ENCODE results near the gene TRAK1. TPM values are rescaled to one million over a fixed set of nuclear protein-coding genes. Genes with fewer than 3 reads are reported as not detected.
A peak's percentile ranks its signal among the peaks of the same experiment; 100 is the strongest.

TRAK1 gene
- total and polyA plus RNA-seq, 7 experiments from 2014 or later: 4.8 to 30.4 (median 13.9) TPM

- ATAC-seq: no peak
- Histone ChIP-seq H3K4me1 (ENCODE audit: control insufficient read depth in 2 of 2, insufficient read depth in 2 of 2, low read length in 2 of 2) (no peaks in the 10 kb centered on the region), H3K27ac (ENCODE audit: low read depth, low read length) (no peak overlapping the region), H3K27me3 (ENCODE audit: control insufficient read depth in 2 of 2, insufficient read depth in 2 of 2, low read length in 2 of 2) (no peaks in the 10 kb centered on the region), H3K36me3 (ENCODE audit: control insufficient read depth in 2 of 3, insufficient read depth in 3 of 3, low read length in 3 of 3) (no peaks in the 10 kb centered on the region), H3K9me3 (ENCODE audit: control insufficient read depth in 2 of 3, low read length in 3 of 3) (no peaks in the 10 kb centered on the region), H3K4me3 (ENCODE audit: low read length) (no peak overlapping the region)
- Mint-ChIP-seq H3K27me3 (no peaks in the 10 kb centered on the region), H3K4me1 (peaks cover 6 to 32% (median 24%) of the 10 kb centered on the region in 7 donors), H3K9me3 (no peaks in the 10 kb centered on the region), H3K27ac (peak overlapping the region in 1 of 9 donors; percentile 39), H3K4me3 (no peak overlapping the region), H3K36me3 (peaks cover 0 to 20% (median 1%) of the 10 kb centered on the region in 5 donors)
- no peak for DNase-seq
- ChIA-PET CTCF (no interaction called here), POLR2A (no interaction called here)
- intact Hi-C loops (cut with micrococcal nuclease): no loop called here
Measured at GRCh38 chr3:42149532-42149931, 58.4 kb downstream of the TRAK1 start.

GRCh38 chr3:42149975-42150374, 58.8 kb downstream of the TRAK1 start:
- Mint-ChIP-seq H3K27me3 (no peaks in the 10 kb centered on the region), H3K4me3 (no peak overlapping the region), H3K4me1 (peaks cover 6 to 36% (median 24%) of the 10 kb centered on the region in 7 donors), H3K36me3 (peaks cover 0 to 23% (median 2%) of the 10 kb centered on the region in 5 donors), H3K27ac (peak overlapping the region in 1 of 9 donors; percentile 39), H3K9me3 (no peaks in the 10 kb centered on the region)
- H3K4me3 ChIP-seq (ENCODE audit: low read length): no peak overlapping the region
- ATAC-seq (no peak), DNase-seq (no peak)
- no peak overlapping the region for H3K27ac ChIP-seq (ENCODE audit: low read depth, low read length)
- ChIA-PET POLR2A (no interaction called here), CTCF (no interaction called here)
- no peaks in the 10 kb centered on the region for H3K36me3 ChIP-seq (ENCODE audit: control insufficient read depth in 2 of 3, insufficient read depth in 3 of 3, low read length in 3 of 3)
- intact Hi-C loops (cut with micrococcal nuclease): no loop called here
- H3K9me3 ChIP-seq (ENCODE audit: control insufficient read depth in 2 of 3, low read length in 3 of 3): no peaks in the 10 kb centered on the region
- H3K4me1 ChIP-seq (ENCODE audit: control insufficient read depth in 2 of 2, insufficient read depth in 2 of 2, low read length in 2 of 2): no peaks in the 10 kb centered on the region
- H3K27me3 ChIP-seq (ENCODE audit: control insufficient read depth in 2 of 2, insufficient read depth in 2 of 2, low read length in 2 of 2): no peaks in the 10 kb centered on the region

DNA sequence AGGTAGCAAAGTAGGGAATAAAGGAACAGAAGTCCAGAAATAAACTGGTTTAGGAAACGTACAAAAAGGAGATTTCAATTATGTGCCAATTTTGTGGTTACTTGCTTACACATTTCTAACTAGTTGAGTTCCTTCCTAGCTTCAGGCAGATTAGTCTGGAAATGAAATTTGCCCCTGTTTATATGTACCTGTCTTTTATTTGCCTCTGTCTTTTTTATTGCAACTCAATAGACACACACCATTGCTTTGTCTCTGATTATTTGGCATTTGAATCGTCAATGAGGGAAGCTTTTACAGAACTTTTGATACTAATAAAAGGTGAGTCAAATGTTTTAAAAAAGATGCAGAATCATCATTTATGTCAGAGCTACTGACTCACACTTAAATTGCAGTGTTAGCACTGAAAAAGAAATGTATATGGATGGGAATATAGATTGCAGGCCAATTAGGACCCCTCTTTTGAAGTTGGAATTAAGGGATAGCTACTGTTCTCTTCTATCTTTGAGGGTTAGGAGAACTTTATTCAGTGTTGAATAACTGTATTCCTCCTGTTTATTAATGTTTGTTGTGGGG, 60.5 kb downstream of the TRAK1 start:
- H3K4me3 ChIP-seq (ENCODE audit: low read length): no peak overlapping the region
- Mint-ChIP-seq H3K4me1 (peaks cover 6 to 32% (median 24%) of the 10 kb centered on the region in 7 donors), H3K4me3 (no peak overlapping the region), H3K9me3 (no peaks in the 10 kb centered on the region), H3K27me3 (no peaks in the 10 kb centered on the region), H3K27ac (no peak overlapping the region), H3K36me3 (peaks cover 0 to 17% (median 4%) of the 10 kb centered on the region in 5 donors)
- intact Hi-C loops (cut with micrococcal nuclease): no loop called here
- H3K27me3 ChIP-seq (ENCODE audit: control insufficient read depth in 2 of 2, insufficient read depth in 2 of 2, low read length in 2 of 2): no peaks in the 10 kb centered on the region
- H3K27ac ChIP-seq (ENCODE audit: low read depth, low read length): no peak overlapping the region
- CTCF ChIA-PET: interaction anchor here (1.1 kb wide), 1 partner anchor 40 kb away, joined by 4 read pairs; no protein-coding TSS in a partner anchor
- ATAC-seq (no peak), DNase-seq (no peak)
- H3K36me3 ChIP-seq (ENCODE audit: control insufficient read depth in 2 of 3, insufficient read depth in 3 of 3, low read length in 3 of 3): no peaks in the 10 kb centered on the region
- POLR2A ChIA-PET: no interaction called here
- no peaks in the 10 kb centered on the region for H3K9me3 ChIP-seq (ENCODE audit: control insufficient read depth in 2 of 3, low read length in 3 of 3)
- no peaks in the 10 kb centered on the region for H3K4me1 ChIP-seq (ENCODE audit: control insufficient read depth in 2 of 2, insufficient read depth in 2 of 2, low read length in 2 of 2)

DNA sequence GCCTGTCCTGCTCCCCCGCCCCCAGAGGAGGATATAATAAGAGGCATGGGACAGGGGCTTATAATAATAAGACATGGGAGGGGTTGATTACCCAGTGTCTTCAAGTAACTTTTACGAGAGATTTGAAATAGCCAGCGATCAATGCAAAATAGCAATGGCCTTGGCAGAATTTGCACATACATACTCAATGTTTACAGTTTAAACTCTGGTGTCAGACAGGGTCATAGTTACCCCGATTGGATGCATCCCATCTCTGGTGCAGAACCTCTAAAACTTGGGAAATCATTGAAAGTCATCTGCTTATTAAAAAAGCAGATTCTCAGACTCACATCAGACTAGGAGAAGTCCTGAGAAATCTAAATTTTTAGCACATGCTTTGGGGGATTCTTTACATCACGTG, 61.0 kb downstream of the TRAK1 start:
- POLR2A ChIA-PET: no interaction called here
- Mint-ChIP-seq H3K36me3 (peaks cover 0 to 13% (median 4%) of the 10 kb centered on the region in 5 donors), H3K4me3 (no peak overlapping the region), H3K4me1 (peaks cover 6 to 27% (median 20%) of the 10 kb centered on the region in 7 donors), H3K27ac (no peak overlapping the region), H3K9me3 (no peaks in the 10 kb centered on the region), H3K27me3 (no peaks in the 10 kb centered on the region)
- Histone ChIP-seq H3K27ac (ENCODE audit: low read depth, low read length) (no peak overlapping the region), H3K4me1 (ENCODE audit: control insufficient read depth in 2 of 2, insufficient read depth in 2 of 2, low read length in 2 of 2) (no peaks in the 10 kb centered on the region), H3K27me3 (ENCODE audit: control insufficient read depth in 2 of 2, insufficient read depth in 2 of 2, low read length in 2 of 2) (no peaks in the 10 kb centered on the region), H3K9me3 (ENCODE audit: control insufficient read depth in 2 of 3, low read length in 3 of 3) (no peaks in the 10 kb centered on the region), H3K36me3 (ENCODE audit: control insufficient read depth in 2 of 3, insufficient read depth in 3 of 3, low read length in 3 of 3) (no peaks in the 10 kb centered on the region), H3K4me3 (ENCODE audit: low read length) (no peak overlapping the region)
- DNase-seq: no peak
- intact Hi-C loops (cut with micrococcal nuclease): no loop called here
- CTCF ChIA-PET: interaction anchor here (1.1 kb wide), 1 partner anchor 39 kb away, joined by 4 read pairs; no protein-coding TSS in a partner anchor
- no peak for ATAC-seq

- Histone ChIP-seq H3K9me3 (ENCODE audit: control insufficient read depth in 2 of 3, low read length in 3 of 3) (no peaks in the 10 kb centered on the region), H3K4me1 (ENCODE audit: control insufficient read depth in 2 of 2, insufficient read depth in 2 of 2, low read length in 2 of 2) (no peaks in the 10 kb centered on the region), H3K27me3 (ENCODE audit: control insufficient read depth in 2 of 2, insufficient read depth in 2 of 2, low read length in 2 of 2) (no peaks in the 10 kb centered on the region), H3K27ac (ENCODE audit: low read depth, low read length) (no peak overlapping the region), H3K36me3 (ENCODE audit: control insufficient read depth in 2 of 3, insufficient read depth in 3 of 3, low read length in 3 of 3) (no peaks in the 10 kb centered on the region), H3K4me3 (ENCODE audit: low read length) (no peak overlapping the region)
- Mint-ChIP-seq H3K4me1 (peaks cover 0 to 27% (median 18%) of the 10 kb centered on the region in 7 donors), H3K9me3 (no peaks in the 10 kb centered on the region), H3K27me3 (no peaks in the 10 kb centered on the region), H3K4me3 (no peak overlapping the region), H3K27ac (no peak overlapping the region), H3K36me3 (peaks cover 0 to 13% (median 4%) of the 10 kb centered on the region in 5 donors)
- no peak for DNase-seq
- intact Hi-C loops (cut with micrococcal nuclease): no loop called here
- ChIA-PET POLR2A (no interaction called here), CTCF (no interaction called here)
- ATAC-seq: no peak
Measured at GRCh38 chr3:42153039-42153438, 61.9 kb downstream of the TRAK1 start.

- Histone ChIP-seq H3K4me3 (ENCODE audit: low read length) (no peak overlapping the region), H3K27ac (ENCODE audit: low read depth, low read length) (no peak overlapping the region), H3K9me3 (ENCODE audit: control insufficient read depth in 2 of 3, low read length in 3 of 3) (no peaks in the 10 kb centered on the region), H3K36me3 (ENCODE audit: control insufficient read depth in 2 of 3, insufficient read depth in 3 of 3, low read length in 3 of 3) (no peaks in the 10 kb centered on the region), H3K4me1 (ENCODE audit: control insufficient read depth in 2 of 2, insufficient read depth in 2 of 2, low read length in 2 of 2) (peaks cover 6 to 16% of the 10 kb centered on the region in 2 donors), H3K27me3 (ENCODE audit: control insufficient read depth in 2 of 2, insufficient read depth in 2 of 2, low read length in 2 of 2) (no peaks in the 10 kb centered on the region)
- DNase-seq: no peak
- CTCF ChIA-PET: interaction anchor here (1.0 kb wide), 1 partner anchor 12 kb away, joined by 3 read pairs; no protein-coding TSS in a partner anchor
- no peaks in the 10 kb centered on the region for H3K9me3 Mint-ChIP-seq
- no peaks in the 10 kb centered on the region for H3K27me3 Mint-ChIP-seq
- peaks cover 0 to 9% (median 4%) of the 10 kb centered on the region in 5 donors for H3K36me3 Mint-ChIP-seq
- POLR2A ChIA-PET: no interaction called here
- H3K4me3 Mint-ChIP-seq: no peak overlapping the region
- ATAC-seq: no peak
- peaks cover 18 to 46% (median 31%) of the 10 kb centered on the region in 7 donors for H3K4me1 Mint-ChIP-seq
- intact Hi-C loops (cut with micrococcal nuclease): no loop called here
- no peak overlapping the region for H3K27ac Mint-ChIP-seq
Measured at GRCh38 chr3:42157540-42158538, 66.7 kb downstream of the TRAK1 start.

Data from naive thymus-derived CD4-positive, alpha-beta T cell (primary cell).